RWPE1 (cell line): ENCODE measurements around the gene ICE2.

Experiments used
- CTCF ChIA-PET: fragments of 350-600 bp; sonication (Branson Sonifier 250); formaldehyde crosslinking; extraction: SDS; loops from one replicate; lab custom pipeline; 2021; lab: Yijun Ruan, JAX
- POLR2A ChIA-PET: fragments of 400-600 bp; formaldehyde crosslinking; extraction: SDS; loops from one replicate; lab custom pipeline; 2020; ENCODE audit warnings: antibody characterized with exemption; ENCODE audit not compliant: low non-redundant PET; lab: Yijun Ruan, JAX
- DNase-seq: peaks from one replicate; pipeline ENCODE4 v3.0.0; 2012; ENCODE audit warnings: low spot score
- H3K27ac ChIP-seq: fragments of 450-650 bp; 2 replicates; pipeline ENCODE4 v1.5.1; 2017
- CTCF ChIP-seq: fragments of 450-650 bp; conservative IDR thresholded peaks from 2 replicates; pipeline ENCODE4 v1.5.1; 2017; ENCODE audit warnings: low read depth, mild to moderate bottlenecking

The ICE2 gene

DNA sequence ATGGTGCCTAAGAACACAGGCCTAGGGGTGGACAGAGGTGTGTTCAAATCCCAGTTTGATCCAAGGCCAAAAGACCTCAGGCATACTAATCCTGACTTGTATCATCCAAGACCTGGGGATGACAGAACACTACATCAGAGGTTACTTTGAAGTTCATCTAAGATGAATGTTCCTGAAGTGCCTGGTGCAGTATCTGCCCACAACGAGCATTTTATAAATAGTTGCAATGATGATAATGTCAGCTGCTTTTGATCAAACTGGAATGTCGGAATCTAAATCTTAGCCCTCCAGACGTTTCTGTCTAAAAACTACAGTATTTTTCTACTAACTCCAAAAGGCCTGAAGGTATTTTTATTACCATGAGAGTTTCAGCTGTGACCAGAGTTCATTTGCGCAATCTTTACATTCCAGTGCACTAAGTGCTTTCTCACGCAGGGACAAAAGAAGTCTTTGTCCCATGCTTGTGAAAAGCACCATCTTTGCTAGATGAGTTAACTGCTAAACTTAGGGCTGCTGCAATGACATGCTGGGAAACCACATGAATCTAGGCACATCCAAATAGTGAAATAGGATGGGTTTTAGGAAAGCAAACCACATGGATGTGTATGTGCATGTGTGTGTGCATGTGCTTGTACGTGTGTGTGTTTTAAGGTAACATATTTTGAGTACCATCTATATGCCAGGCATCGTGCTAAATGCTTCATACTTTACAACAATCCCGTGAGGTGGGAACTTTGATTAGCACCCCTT, 99.2 kb downstream of the ICE2 start:
- CTCF ChIA-PET, result interaction anchor here (0.6 to 0.7 kb wide), 4 partner anchors 21 to 766 kb away, joined by 3 to 5 read pairs (median 3); no protein-coding TSS in a partner anchor
- peak overlapping the region; percentile 85 for H3K27ac ChIP-seq

GRCh38 chr15:60379185-60379524, 99.8 kb downstream of the ICE2 start:
- no peak for TF ChIP-seq CTCF
- peak overlapping the region; percentile 85 for H3K27ac ChIP-seq
- POLR2A ChIA-PET, result no interaction called here
- DNase-seq, result no peak
- CTCF ChIA-PET, result interaction anchor here (0.6 to 0.7 kb wide), 2 partner anchors 20 to 766 kb away, joined by 3 read pairs; no protein-coding TSS in a partner anchor

More for the DNA sequence above, 99.2 kb downstream of the ICE2 start:
- peak; percentile 46 for DNase-seq
- POLR2A ChIA-PET, result no interaction called here
- TF ChIP-seq CTCF, result no peak

GRCh38 chr15:60376677-60377095, 102.3 kb downstream of the ICE2 start:
- CTCF ChIA-PET, result interaction anchor here (1.2 kb wide), 1 partner anchor 50 kb away, joined by 3 read pairs; no protein-coding TSS in a partner anchor
- no peak for DNase-seq
- peak overlapping the region; percentile 93 for H3K27ac ChIP-seq
- POLR2A ChIA-PET, result no interaction called here
- no peak for TF ChIP-seq CTCF

- TF ChIP-seq CTCF, result no peak
- DNase-seq, result no peak
- H3K27ac ChIP-seq, result peak overlapping the region; percentile 98
- POLR2A ChIA-PET, result interaction anchor here (0.5 kb wide), 1 partner anchor 1445 kb away, joined by 4 read pairs; no protein-coding TSS in a partner anchor
- CTCF ChIA-PET, result interaction anchor here (1.2 kb wide), 1 partner anchor 51 kb away, joined by 3 read pairs; no protein-coding TSS in a partner anchor
Observed at GRCh38 chr15:60375306-60375705, 103.6 kb downstream of the ICE2 start.

- TF ChIP-seq CTCF, result no peak
Observed at GRCh38 chr15:60374628-60375081, 104.3 kb downstream of the ICE2 start.

GRCh38 chr15:60374209-60374608, 104.7 kb downstream of the ICE2 start:
- H3K27ac ChIP-seq, result peak overlapping the region; percentile 98
- DNase-seq, result no peak
- CTCF ChIA-PET, result interaction anchor here (0.5 to 0.6 kb wide), 2 partner anchors 13 to 17 kb away, joined by 3 read pairs; no protein-coding TSS in a partner anchor
- POLR2A ChIA-PET, result no interaction called here
- TF ChIP-seq CTCF, result no peak

More at GRCh38 chr15:60374628-60375081, 104.3 kb downstream of the ICE2 start:
- DNase-seq, result peak; percentile 88
- peak overlapping the region; percentile 98 for H3K27ac ChIP-seq
- POLR2A ChIA-PET, result interaction anchor here (0.5 kb wide), 1 partner anchor 1445 kb away, joined by 4 read pairs; no protein-coding TSS in a partner anchor
- CTCF ChIA-PET, result interaction anchor here (0.5 to 0.6 kb wide), 2 partner anchors 13 to 17 kb away, joined by 3 read pairs; no protein-coding TSS in a partner anchor
